Upper lobe of right lung (tissue), 1 donor: ENCODE data around the gene ACYP2. TPM values are rescaled to one million over a fixed set of nuclear protein-coding genes. Genes with fewer than 3 reads are reported as not detected.

Experiments
- ATAC-seq: fragments of 200-7000 bp; cut with Tn5 transposase; one replicate; pipeline ENCODE4 v1.9.1; 2020; ENCODE audit warnings: mild to moderate bottlenecking, moderate library complexity
- DNase-seq: peaks from one replicate; pipeline ENCODE4 v3.0.0-alpha.2; 2020
- H3K27ac ChIP-seq: fragments of 200-600 bp; one replicate; pipeline ENCODE4 v1.8.0; 2022
- H3K27me3 ChIP-seq: fragments of 200-600 bp; one replicate; pipeline ENCODE4 v1.8.0; 2022; ENCODE audit warnings: mild to moderate bottlenecking
- H3K36me3 ChIP-seq: fragments of 200-600 bp; one replicate; pipeline ENCODE4 v1.8.0; 2022
- H3K4me1 ChIP-seq: fragments of 200-600 bp; one replicate; pipeline ENCODE4 v1.8.0; 2022
- H3K4me3 ChIP-seq: fragments of 200-600 bp; one replicate; pipeline ENCODE4 v1.8.0; 2022; ENCODE audit warnings: mild to moderate bottlenecking
- H3K9me3 ChIP-seq: fragments of 200-600 bp; one replicate; pipeline ENCODE4 v1.8.0; 2022
- CTCF ChIP-seq: fragments of 200-600 bp; IDR thresholded peaks from one replicate; pipeline ENCODE4 v1.8.0; 2022; ENCODE audit warnings: antibody characterized with exemption
- intact Hi-C: fragments of 100-400 bp; cut with DNase I; formaldehyde crosslinking; loops from one replicate; pipeline ENCODE4 v1.11.0; 2022
- total RNA-seq: library from RNA; stranded (reverse); fragmentation: NEBNext Ultra II Directional; extraction: Animal tissue kit (Norgen Biotek cat#: 25700); gene quantifications from one replicate; pipeline ENCODE4 v1.2.1, GENCODE V29; 2021
- donor health status: DM: no; HTN: yes; CAD: no; lungs with severe emphysema.

Gene ACYP2
- total RNA-seq, 1 donor from 2014 or later = 14.0 TPM

GRCh38 chr2:54298514-54298913, 183.1 kb downstream of the ACYP2 start:
- ATAC-seq = no peak
- H3K4me3 ChIP-seq = no peak overlapping the region
- H3K27me3 ChIP-seq = no peaks in the 10 kb centered on the region
- no peaks in the 10 kb centered on the region for H3K4me1 ChIP-seq
- intact Hi-C loops = no loop called here
- H3K9me3 ChIP-seq = no peaks in the 10 kb centered on the region
- no peak overlapping the region for H3K27ac ChIP-seq
- H3K36me3 ChIP-seq = no peaks in the 10 kb centered on the region
- no peak for DNase-seq
- no peak for TF ChIP-seq CTCF

- H3K36me3 ChIP-seq = no peaks in the 10 kb centered on the region
- H3K9me3 ChIP-seq = no peaks in the 10 kb centered on the region
- no peaks in the 10 kb centered on the region for H3K27me3 ChIP-seq
- no peaks in the 10 kb centered on the region for H3K4me1 ChIP-seq
- H3K4me3 ChIP-seq = no peak overlapping the region
- H3K27ac ChIP-seq = no peak overlapping the region
- DNase-seq = no peak
- intact Hi-C loops = no loop called here
- TF ChIP-seq CTCF = no peak
- ATAC-seq = no peak
These were observed 188.2 kb downstream of the ACYP2 start for GRCh38 chr2:54303631-54304030.

DNA sequence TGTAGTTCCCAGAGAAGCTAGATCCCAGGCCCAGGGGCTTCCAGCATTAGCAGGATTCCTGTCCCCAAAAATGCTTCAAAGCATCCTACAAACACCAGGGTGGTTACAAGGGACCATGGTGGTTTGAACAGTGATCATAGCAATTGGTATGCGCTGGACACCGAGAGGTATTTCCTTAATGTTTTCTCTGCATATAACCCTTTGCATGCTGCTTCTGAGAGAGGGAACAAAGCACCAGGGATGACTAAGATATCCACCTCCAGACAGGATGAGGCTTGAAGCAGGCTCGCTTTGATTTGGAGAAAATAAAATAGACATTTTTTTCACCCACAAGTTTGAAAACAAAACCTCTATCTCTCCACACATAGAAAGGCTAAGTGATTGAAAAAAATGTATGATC, 191.1 kb downstream of the ACYP2 start:
- Histone ChIP-seq H3K4me1 (no peaks in the 10 kb centered on the region), H3K27me3 (no peaks in the 10 kb centered on the region), H3K36me3 (no peaks in the 10 kb centered on the region), H3K27ac (no peak overlapping the region), H3K4me3 (no peak overlapping the region), H3K9me3 (no peaks in the 10 kb centered on the region)
- intact Hi-C loops = no loop called here
- no peak for TF ChIP-seq CTCF
- no peak for DNase-seq
- ATAC-seq = no peak

DNA sequence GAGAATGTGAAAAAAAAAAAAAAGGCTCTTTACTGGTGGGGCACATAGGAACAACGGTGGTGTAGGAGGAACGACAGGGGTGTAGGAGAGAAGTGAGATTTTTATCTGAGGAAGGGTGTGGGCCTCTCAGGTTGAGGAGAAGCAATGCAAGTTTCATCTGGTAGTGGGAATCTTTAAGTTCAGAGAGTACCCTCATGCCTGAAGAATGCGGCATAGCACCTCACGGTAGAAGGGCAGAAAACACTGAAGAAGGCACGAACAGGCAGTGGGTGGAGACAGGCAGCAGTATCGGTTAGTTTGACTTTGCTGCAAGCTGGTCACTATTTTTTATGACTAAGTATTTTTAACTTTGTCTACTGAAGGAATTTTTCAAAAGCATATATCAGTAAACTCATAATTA, 192.8 kb downstream of the ACYP2 start:
- ATAC-seq = no peak
- no peaks in the 10 kb centered on the region for H3K4me1 ChIP-seq
- H3K4me3 ChIP-seq = no peak overlapping the region
- no peak for TF ChIP-seq CTCF
- no peaks in the 10 kb centered on the region for H3K9me3 ChIP-seq
- DNase-seq = no peak
- intact Hi-C loops = no loop called here
- H3K27me3 ChIP-seq = no peaks in the 10 kb centered on the region
- H3K36me3 ChIP-seq = no peaks in the 10 kb centered on the region
- no peak overlapping the region for H3K27ac ChIP-seq

DNA sequence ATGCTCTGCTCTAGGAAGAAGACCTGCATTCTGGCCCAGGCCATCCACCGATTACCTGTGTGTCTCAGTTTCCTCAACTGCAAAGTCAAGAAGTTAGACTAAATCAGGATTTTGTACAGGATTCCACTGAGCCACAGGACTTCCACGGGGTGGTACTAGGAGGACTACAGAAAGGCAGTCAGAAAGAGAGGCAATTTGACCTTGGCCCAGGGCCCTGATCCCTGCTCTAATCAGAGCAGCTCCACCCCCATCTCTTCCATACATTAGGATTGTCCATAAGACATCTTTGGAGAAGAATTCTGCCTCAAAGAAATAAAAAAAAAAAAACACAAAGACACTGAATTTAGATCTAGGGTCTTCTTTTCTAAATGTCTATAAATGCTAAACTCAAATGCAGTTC, 193.4 kb downstream of the ACYP2 start:
- ATAC-seq (no peak), DNase-seq (no peak)
- H3K9me3 ChIP-seq = no peaks in the 10 kb centered on the region
- no peak for TF ChIP-seq CTCF
- no peak overlapping the region for H3K27ac ChIP-seq
- H3K27me3 ChIP-seq = no peaks in the 10 kb centered on the region
- H3K36me3 ChIP-seq = no peaks in the 10 kb centered on the region
- intact Hi-C loops = no loop called here
- H3K4me3 ChIP-seq = no peak overlapping the region
- H3K4me1 ChIP-seq = no peaks in the 10 kb centered on the region

GRCh38 chr2:54310311-54310710, 194.9 kb downstream of the ACYP2 start:
- Histone ChIP-seq H3K9me3 (no peaks in the 10 kb centered on the region), H3K27ac (no peak overlapping the region), H3K27me3 (no peaks in the 10 kb centered on the region), H3K36me3 (no peaks in the 10 kb centered on the region), H3K4me1 (no peaks in the 10 kb centered on the region), H3K4me3 (no peak overlapping the region)
- ATAC-seq (no peak), DNase-seq (no peak)
- TF ChIP-seq CTCF = no peak
- intact Hi-C loops = no loop called here
